GM10266 (cell line): ENCODE measurements around the gene RPP21.

Source experiments
- DNase-seq: peaks from one replicate; pipeline ENCODE4 v3.0.0; 2012; ENCODE audit errors: extremely low spot score
- TF ChIP-seq, protein P1 (sequence below): IDR thresholded peaks from 2 replicates; pipeline ENCODE4 v1.5.1; 2012; ENCODE audit warnings: mild to moderate bottlenecking, low read depth; ENCODE audit not compliant: control insufficient read depth, insufficient read depth; ENCODE audit errors: missing control alignments

RPP21 gene

DNA sequence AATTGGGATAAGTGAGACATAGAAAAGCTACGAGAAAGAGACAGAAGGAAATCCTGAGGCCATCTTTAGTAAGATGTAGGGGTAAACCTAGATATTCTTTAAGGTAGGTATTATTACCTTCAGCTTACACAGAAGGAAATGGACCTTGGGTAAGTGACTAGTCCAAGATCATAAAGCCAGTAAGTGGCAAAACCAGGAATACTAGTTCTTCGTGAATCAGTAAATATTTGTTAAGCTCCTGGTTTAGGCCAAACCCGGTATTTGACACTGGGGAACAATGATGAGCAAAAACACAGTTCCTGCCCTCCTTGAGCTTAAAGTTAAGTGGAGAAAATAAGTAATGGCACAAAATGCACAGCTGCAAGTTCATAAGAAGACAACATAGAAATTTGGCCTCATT is 13.0 kb upstream of the RPP21 start:
- no peak for DNase-seq
- TF ChIP-seq, protein P1, sequence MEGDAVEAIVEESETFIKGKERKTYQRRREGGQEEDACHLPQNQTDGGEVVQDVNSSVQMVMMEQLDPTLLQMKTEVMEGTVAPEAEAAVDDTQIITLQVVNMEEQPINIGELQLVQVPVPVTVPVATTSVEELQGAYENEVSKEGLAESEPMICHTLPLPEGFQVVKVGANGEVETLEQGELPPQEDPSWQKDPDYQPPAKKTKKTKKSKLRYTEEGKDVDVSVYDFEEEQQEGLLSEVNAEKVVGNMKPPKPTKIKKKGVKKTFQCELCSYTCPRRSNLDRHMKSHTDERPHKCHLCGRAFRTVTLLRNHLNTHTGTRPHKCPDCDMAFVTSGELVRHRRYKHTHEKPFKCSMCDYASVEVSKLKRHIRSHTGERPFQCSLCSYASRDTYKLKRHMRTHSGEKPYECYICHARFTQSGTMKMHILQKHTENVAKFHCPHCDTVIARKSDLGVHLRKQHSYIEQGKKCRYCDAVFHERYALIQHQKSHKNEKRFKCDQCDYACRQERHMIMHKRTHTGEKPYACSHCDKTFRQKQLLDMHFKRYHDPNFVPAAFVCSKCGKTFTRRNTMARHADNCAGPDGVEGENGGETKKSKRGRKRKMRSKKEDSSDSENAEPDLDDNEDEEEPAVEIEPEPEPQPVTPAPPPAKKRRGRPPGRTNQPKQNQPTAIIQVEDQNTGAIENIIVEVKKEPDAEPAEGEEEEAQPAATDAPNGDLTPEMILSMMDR, result no peak

DNA sequence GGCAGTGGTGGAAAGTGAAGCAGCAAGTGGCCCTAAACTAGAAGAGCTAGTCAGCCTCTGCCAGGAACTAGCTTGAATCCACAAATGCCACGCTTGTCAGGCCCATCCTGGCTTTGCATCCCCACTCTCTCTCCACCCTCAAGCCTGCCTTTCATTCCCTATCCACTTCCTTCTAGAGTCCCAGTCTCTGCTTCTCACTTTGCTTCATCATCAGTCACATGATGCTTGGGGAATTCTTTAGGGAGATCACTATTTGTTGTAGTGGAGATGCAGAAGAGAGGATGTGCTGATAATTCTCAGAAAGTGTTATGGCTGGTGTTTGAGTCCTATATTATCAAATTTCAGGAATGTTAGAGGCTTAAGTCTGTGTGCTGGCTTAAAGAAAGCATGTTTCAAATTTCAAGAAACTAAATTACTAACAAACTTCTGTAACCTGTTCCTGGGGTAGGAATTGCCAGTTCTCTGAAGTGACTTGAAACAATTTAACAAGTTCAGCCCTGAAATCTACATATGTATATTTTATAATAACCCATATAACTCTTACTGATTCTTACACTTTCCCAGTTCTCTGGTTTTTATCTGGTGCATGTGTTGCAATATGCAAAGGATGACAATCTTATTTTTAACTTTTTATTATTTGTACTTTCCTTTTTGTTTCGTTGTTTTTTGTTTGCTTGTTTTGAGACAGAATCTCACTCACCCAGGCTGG is 10.7 kb upstream of the RPP21 start:
- DNase-seq, result no peak
- TF ChIP-seq, protein P1, result no peak

DNA sequence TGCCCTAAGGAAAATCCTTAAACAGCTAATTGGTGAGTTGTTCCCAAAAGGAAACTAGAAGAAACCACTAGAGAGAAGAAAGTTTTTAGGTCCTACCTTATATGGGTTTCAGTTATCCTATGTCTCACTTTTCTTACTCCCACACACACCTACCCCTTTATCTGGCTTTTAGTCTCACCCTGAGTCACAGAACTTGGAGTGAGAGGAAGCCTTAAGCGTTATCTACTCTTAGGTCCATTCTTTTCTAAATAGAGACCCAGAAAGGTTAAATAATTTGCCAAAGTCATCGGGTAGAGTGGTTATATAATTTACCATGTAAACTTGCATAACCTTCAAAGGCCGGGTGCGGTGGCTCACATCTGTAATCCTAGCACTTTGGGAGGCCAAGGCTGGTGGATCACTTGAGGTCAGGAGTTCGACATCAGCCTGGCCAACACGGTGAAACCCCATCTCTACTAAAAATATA is 4.3 kb upstream of the RPP21 start:
- no peak for DNase-seq
- TF ChIP-seq, protein P1, result no peak

DNA sequence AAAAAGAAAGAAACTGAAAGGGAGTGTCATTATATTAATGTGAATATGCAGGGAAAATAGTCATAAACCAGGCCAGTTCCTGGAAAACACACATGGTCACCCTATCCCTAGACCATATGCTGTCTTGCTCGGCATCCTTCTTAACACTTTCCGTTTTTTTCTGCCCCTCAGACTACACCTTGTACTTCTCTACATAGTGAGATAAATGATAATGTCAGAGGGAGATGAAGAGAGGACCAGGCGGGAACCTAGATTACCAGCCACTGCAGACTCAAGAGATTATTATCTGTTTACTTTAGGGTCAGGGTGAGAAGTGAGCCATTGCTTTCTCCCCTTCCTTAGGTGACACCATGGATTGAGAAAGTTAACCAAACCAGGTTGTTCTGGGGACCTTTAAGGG is 3.7 kb upstream of the RPP21 start:
- TF ChIP-seq, protein P1, result no peak
- DNase-seq, result no peak

DNA sequence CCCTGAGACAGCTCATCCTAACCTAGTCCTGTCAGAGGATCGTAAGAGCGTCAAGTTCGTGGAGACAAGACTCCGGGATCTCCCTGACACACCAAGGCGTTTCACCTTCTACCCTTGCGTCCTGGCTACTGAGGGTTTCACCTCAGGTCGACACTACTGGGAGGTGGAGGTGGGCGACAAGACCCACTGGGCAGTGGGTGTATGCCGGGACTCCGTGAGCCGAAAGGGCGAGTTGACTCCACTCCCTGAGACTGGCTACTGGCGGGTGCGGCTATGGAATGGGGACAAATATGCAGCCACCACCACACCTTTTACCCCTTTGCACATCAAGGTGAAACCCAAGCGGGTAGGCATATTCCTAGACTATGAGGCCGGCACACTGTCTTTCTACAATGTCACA is 3.2 kb upstream of the RPP21 start:
- TF ChIP-seq, protein P1, result no peak
- no peak for DNase-seq

DNA sequence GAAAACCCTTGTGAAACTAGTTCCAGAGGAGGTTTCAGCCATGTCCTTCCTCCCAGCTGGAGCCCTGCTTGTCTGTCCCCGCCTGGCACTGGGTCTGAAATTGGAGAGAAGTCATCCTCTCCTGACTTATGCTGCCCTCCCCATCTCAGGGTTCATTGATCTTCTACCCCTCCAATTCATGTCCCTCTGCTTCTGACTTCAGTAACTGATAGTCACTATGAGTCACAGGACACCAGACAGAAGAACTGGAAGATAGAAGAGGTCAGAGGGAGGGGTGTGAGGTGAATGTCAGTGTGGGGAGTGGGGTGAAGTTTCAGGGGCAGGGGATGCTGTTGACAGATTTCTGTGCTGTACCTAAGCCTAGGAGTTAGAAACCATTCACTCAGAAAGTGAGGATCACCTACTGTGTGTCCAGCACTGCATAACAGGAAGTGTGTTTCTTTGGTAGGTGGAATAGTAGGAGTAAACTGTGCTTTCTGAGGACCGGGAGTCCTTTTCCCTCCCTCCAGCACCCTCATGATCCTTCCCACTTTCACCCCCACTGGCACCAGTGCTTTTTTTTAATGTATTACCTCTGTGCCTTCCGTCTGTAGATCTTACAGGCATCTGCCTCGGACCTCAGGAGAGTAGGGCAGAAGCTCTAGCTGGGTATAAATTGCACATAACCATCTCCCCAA is 627 bp upstream of the RPP21 start:
- DNase-seq, result no peak

More for the DNA sequence above, 627 bp upstream of the RPP21 start:
- TF ChIP-seq, protein P1, result no peak
